Measurements from ENCODE around the gene AK9.
A peak's percentile ranks its signal among the peaks of the same experiment; 100 is the strongest.
"Not testable (repeated sequence)": the region's sequence is repeated elsewhere in the genome, so short reads cannot be mapped to it uniquely, and the experiment has no call there.

The AK9 gene

DNA sequence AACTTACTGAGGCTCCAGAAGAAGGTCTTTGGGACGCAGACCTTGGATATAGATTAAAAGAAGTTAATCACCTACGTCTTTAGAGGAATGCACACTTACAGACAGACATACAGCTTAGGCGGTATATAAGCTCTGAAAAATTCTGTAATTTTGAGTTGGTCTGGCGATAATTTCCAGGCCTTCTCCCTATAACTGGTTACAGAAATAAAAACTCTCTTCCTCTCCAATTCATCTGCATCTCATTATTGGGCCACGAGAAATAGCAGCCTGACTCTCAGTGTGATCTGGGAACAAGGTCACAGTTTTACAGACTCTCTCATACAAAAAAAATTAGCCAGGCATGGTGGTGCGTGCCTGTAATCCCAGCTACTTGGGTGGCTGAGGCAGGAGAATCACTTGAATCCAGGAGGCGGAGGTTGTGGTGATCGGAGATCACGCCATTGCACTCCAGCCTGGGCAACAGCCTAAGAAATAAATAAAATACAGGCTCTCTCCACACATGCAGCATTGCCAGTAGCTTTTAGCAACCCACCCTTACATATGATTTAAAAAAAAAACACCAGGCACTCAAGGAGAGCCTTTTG, 212.7 kb downstream of the AK9 start:
- DNase-seq, result no peak

DNA sequence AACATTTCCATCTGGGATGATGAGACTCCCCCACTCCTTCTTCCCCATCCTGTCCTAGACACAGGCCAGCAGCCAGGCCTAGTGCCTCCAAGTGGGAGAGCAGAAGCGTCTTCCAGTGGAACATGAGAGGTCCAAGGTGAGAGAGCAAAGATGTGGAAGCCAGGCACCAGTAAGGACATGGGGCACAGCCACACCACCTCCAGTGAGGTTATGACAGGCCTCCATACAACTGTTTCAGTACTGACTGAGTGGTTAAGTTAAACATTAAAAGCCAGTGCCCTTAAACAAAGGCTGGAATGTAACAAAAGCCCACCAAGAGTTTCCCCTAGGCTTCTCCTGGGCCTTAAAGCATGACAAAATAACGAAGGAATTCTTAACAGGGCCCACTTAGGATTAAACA, 213.3 kb downstream of the AK9 start:
- no peak for DNase-seq

- no peak for DNase-seq
Observed at GRCh38 chr6:109477184-109477583, 213.8 kb downstream of the AK9 start.

DNA sequence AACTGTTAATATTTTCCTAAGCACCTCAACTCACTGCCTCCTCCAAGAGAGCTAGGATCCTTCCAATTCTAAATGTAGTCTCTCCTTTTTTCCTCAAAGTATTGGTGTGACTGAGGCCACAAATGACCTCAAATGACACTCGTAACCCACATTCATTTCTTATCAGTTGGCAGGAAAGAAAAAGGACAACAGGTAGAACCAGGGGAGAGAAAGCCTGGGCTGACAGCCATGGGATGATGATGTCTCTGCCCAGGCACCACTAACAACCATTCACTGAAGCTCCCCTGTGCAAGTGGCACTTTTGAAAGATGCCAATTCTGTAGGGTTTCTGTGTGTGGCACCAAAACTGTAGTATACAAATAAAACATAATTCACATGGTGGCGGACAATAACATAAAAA, 215.4 kb downstream of the AK9 start:
- no peak for DNase-seq

- no peak for DNase-seq
Observed at GRCh38 chr6:109474995-109475394, 216.0 kb downstream of the AK9 start.

GRCh38 chr6:109473120-109473519, 217.9 kb downstream of the AK9 start:
- no peak for DNase-seq

- DNase-seq, result no peak
Observed at GRCh38 chr6:109472132-109472995, 218.6 kb downstream of the AK9 start.

DNA sequence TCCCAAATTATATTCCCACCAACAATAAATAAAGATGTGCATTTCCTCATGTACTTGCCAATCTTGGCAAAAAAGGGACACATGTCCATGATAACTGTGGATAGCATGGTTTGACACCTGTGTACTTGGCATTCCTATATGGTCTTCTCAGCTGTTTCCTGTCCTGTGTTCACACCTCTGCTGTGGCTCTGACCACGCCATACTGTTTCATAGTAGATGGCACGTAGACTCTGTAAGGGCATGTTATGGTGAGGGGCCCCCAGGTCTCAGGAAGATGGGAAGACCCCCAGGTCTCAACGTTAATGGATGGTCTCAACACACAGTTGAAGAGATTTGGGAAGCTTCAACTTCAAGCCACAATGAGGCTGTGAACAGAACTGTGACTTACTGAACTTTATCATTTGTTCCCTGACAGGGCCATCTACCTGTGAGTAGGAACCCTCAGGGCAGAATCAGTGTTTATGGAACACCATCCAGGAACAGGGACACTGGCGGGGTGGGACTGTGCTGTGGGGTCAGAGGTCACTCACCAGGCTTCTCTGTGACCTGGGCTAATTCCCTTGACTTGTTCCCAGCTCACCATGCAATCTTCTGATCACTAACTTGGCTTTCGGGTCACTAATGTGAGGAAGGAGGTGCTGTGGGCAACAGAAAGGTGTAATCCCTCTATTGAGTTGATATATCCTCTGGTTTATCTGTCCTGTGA, 219.7 kb downstream of the AK9 start:
- no peak for DNase-seq

GRCh38 chr6:109469591-109470189, 221.3 kb downstream of the AK9 start:
- DNase-seq, result no peak

DNA sequence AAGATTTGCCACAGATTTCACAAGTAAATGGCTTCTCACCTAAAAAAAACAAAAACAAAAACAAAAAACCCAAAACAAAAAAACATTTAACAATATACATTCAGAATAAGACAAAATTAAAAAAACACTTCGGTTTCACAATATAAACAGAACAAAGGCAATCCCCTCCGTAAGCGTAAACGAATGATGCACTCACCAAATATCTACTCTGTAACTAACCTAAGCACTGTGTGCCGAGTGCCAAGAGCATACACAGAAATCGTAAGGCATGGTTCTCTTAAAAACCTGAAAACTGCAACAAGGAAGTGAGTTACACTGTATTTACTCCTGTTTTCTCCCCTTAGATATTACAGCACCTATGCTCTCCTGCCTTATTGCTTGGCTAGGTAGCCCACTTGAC, 223.3 kb downstream of the AK9 start:
- DNase-seq, result no peak

- DNase-seq, result no peak
Observed at GRCh38 chr6:109466212-109466923, 224.6 kb downstream of the AK9 start.

DNA sequence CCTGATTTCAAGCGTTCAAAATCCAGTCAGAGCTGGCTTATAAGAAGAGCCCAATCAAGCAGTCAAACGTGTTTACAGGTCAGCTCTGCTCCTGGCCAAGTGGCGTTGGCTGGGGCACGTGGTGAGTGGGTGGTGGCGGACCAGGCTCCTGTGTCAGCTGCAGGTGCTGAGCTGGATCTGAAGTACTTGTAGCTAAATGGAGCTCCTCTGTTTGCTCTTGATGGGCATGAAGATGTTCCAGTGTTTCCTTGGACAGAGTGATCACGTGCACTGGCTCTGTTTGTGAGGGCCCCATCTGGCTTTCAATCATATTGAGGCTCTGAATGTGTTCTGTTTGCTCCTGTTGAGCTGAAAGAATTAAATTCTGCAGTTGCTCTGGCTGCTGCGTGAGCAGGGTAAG, 225.2 kb downstream of the AK9 start:
- DNase-seq, result no peak

DNA sequence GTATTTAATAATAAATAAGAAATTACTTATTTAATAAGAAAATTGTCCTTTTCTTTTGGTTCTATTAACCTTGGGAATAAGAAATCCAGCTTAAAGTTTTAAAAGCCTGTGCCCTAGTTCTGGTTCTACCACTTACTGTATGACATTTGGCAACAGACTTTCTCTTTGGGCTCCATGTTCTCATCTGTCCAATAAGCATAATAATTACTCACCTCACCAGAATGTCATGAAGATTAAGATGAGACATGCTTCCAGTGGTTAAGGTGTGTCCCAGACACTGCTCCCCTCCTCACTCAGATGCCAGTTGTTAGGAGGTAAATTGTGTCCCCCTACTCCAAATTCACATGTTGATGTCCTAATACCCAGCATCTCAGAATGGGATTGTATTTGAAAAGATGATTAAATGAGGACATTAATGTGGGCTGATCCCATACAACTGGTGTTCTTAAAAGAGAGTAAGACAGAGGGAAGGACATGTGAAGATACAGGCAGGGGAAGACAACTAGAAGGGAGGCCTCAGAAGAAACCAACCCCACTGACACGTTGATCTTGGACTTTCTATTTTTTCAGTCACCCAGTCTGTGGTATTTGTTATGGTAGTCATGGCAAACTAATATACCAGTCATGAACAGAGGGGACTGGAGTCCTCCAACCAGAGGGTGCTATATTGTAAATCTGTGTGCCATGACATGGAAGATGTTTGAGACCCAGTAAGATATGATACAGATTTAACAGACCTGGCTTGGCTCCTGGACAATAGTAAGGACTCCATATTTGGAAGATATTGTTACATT, 229.1 kb downstream of the AK9 start:
- DNase-seq, result no peak

GRCh38 chr6:109461205-109461604, 229.8 kb downstream of the AK9 start:
- DNase-seq, result not testable (repeated sequence)

- no peak for DNase-seq
Observed at GRCh38 chr6:109460161-109460829, 230.7 kb downstream of the AK9 start.

DNA sequence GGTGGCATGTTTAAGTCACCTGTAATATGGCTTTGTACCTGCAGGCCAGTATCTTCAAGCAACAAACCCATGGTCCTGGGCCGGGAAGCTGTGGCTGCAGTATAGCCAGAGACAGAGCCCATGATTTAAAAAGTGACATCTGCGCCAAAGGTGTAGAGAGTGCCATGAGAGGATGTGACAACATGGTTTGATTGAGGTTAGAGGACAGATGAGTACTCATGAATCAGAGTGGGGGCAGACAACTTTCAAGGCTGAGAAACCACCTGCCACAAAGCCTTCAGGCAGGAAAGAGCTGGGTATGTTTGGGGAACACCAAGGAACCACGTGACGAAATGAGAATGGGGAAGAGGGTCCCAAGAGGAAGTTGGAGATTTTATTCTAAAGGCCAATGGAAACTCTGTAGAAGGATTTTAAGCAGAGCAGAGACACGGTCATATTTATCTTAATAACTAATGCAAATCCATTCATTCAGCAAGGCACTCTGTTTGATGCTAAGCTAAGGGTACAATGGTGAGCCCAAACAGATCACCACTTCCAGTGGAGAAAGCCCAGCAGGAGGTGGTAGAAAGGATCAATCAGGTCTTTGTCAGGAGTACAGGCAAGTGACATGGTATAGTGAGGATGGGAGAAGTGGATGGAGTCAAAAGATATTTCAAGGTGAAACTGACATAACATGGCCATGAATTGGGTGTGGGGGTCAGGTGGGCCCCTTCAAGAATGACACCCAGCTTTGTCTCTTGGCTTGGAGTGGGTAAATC, 232.0 kb downstream of the AK9 start:
- DNase-seq, result peak; percentile 69

GRCh38 chr6:109457562-109457996, 233.4 kb downstream of the AK9 start:
- DNase-seq, result no peak

GRCh38 chr6:109456710-109457561, 234.1 kb downstream of the AK9 start:
- no peak for DNase-seq

- DNase-seq, result no peak
Observed at GRCh38 chr6:109456111-109456583, 234.9 kb downstream of the AK9 start.
